ENCODE measurements around the gene CR1L.

GRCh38 chr1:207673399-207673798 lies 28.5 kb downstream of the CR1L start:
- no peak for TF ChIP-seq FOXM1 (IDR thresholded peaks at IDR 0.05; ENCODE audit: borderline replicate concordance, low read depth)
- TF ChIP-seq RAD21 (IDR thresholded peaks at IDR 0.05; ENCODE audit: low read depth): no peak
- TF ChIP-seq EP300 (IDR thresholded peaks at IDR 0.05; ENCODE audit: borderline replicate concordance): no peak
- no peak for TF ChIP-seq CREB1 (IDR thresholded peaks at IDR 0.05; ENCODE audit: low read depth)
- TF ChIP-seq, protein P1, sequence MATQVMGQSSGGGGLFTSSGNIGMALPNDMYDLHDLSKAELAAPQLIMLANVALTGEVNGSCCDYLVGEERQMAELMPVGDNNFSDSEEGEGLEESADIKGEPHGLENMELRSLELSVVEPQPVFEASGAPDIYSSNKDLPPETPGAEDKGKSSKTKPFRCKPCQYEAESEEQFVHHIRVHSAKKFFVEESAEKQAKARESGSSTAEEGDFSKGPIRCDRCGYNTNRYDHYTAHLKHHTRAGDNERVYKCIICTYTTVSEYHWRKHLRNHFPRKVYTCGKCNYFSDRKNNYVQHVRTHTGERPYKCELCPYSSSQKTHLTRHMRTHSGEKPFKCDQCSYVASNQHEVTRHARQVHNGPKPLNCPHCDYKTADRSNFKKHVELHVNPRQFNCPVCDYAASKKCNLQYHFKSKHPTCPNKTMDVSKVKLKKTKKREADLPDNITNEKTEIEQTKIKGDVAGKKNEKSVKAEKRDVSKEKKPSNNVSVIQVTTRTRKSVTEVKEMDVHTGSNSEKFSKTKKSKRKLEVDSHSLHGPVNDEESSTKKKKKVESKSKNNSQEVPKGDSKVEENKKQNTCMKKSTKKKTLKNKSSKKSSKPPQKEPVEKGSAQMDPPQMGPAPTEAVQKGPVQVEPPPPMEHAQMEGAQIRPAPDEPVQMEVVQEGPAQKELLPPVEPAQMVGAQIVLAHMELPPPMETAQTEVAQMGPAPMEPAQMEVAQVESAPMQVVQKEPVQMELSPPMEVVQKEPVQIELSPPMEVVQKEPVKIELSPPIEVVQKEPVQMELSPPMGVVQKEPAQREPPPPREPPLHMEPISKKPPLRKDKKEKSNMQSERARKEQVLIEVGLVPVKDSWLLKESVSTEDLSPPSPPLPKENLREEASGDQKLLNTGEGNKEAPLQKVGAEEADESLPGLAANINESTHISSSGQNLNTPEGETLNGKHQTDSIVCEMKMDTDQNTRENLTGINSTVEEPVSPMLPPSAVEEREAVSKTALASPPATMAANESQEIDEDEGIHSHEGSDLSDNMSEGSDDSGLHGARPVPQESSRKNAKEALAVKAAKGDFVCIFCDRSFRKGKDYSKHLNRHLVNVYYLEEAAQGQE (IDR thresholded peaks at IDR 0.05; ENCODE audit: low read depth): no peak
- no peak for TF ChIP-seq YY1 (IDR thresholded peaks at IDR 0.05; ENCODE audit: low read depth)
- TF ChIP-seq, protein P2, sequence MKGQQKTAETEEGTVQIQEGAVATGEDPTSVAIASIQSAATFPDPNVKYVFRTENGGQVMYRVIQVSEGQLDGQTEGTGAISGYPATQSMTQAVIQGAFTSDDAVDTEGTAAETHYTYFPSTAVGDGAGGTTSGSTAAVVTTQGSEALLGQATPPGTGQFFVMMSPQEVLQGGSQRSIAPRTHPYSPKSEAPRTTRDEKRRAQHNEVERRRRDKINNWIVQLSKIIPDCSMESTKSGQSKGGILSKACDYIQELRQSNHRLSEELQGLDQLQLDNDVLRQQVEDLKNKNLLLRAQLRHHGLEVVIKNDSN (IDR thresholded peaks at IDR 0.05): no peak
- TF ChIP-seq TAF1 (IDR thresholded peaks at IDR 0.05; ENCODE audit: low read depth): no peak
- TF ChIP-seq CEBPB (IDR thresholded peaks at IDR 0.05): no peak
- TF ChIP-seq, protein P3, sequence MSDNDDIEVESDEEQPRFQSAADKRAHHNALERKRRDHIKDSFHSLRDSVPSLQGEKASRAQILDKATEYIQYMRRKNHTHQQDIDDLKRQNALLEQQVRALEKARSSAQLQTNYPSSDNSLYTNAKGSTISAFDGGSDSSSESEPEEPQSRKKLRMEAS (IDR thresholded peaks at IDR 0.05): no peak
- TF ChIP-seq NFIC (IDR thresholded peaks at IDR 0.05): no peak
